NCI-H226 (cell line): Measurements from ENCODE around the gene APOL6.

Source experiments
- DNase-seq: peaks from one replicate; pipeline ENCODE4 v3.0.0-alpha.2; 2015

Gene APOL6

GRCh38 chr22:35648066-35649025, at the start of gene APOL6:
TSS of gene APOL6 (plus strand) at chr22:35648446. CDS start at chr22:35656426, 7,980 bp downstream.
- peak; percentile 6 for DNase-seq

- DNase-seq: no peak
Measured at GRCh38 chr22:35599364-35599763, 48.9 kb upstream of the APOL6 start.

GRCh38 chr22:35600476-35600875, 47.8 kb upstream of the APOL6 start:
- DNase-seq: no peak

GRCh38 chr22:35601013-35601580, 47.1 kb upstream of the APOL6 start:
- no peak for DNase-seq

GRCh38 chr22:35601743-35602615, 46.3 kb upstream of the APOL6 start:
- DNase-seq: peak; percentile 71

- no peak for DNase-seq
Measured at GRCh38 chr22:35604621-35605368, 43.5 kb upstream of the APOL6 start.

- DNase-seq: no peak
Measured at GRCh38 chr22:35605369-35605680, 42.9 kb upstream of the APOL6 start.

GRCh38 chr22:35605851-35606481, 42.3 kb upstream of the APOL6 start:
- DNase-seq: no peak

- no peak for DNase-seq
Measured at GRCh38 chr22:35606916-35607315, 41.3 kb upstream of the APOL6 start.

GRCh38 chr22:35608088-35608487, 40.2 kb upstream of the APOL6 start:
- no peak for DNase-seq

GRCh38 chr22:35609261-35609660, 39.0 kb upstream of the APOL6 start:
- no peak for DNase-seq

GRCh38 chr22:35609761-35610160, 38.5 kb upstream of the APOL6 start:
- no peak for DNase-seq

- no peak for DNase-seq
Measured at GRCh38 chr22:35610741-35611140, 37.5 kb upstream of the APOL6 start.

- no peak for DNase-seq
Measured at GRCh38 chr22:35611200-35611890, 36.9 kb upstream of the APOL6 start.

- DNase-seq: no peak
Measured at GRCh38 chr22:35611891-35612576, 36.2 kb upstream of the APOL6 start.

GRCh38 chr22:35612903-35613302, 35.3 kb upstream of the APOL6 start:
- no peak for DNase-seq

GRCh38 chr22:35614404-35614803, 33.8 kb upstream of the APOL6 start:
- DNase-seq: no peak

GRCh38 chr22:35615156-35615555, 33.1 kb upstream of the APOL6 start:
- no peak for DNase-seq

GRCh38 chr22:35616043-35616442, 32.2 kb upstream of the APOL6 start:
- no peak for DNase-seq

GRCh38 chr22:35617137-35617755, 31.0 kb upstream of the APOL6 start, which contains the start of gene MB:
TSS of gene MB (minus strand) at chr22:35617329. CDS start at chr22:35617257, 72 bp downstream.
- no peak for DNase-seq
